Measurements from ENCODE around the gene TNNC2. TPM values are rescaled to one million over a fixed set of nuclear protein-coding genes. Genes with fewer than 3 reads are reported as not detected.

The TNNC2 gene
- polyA plus RNA-seq, 1 donor from 2014 or later: 3.8 TPM

GRCh38 chr20:45817376-45818194, 9.5 kb downstream of the TNNC2 start:
- no peaks in the 10 kb centered on the region for H4K20me1 ChIP-seq (ENCODE audit: insufficient read depth)
- no peak overlapping the region for H3K27ac ChIP-seq (ENCODE audit: low read length)
- H3K4me2 ChIP-seq (ENCODE audit: low read length): no peak overlapping the region
- no peaks in the 10 kb centered on the region for H3F3A ChIP-seq (ENCODE audit: insufficient read depth, low read length, poor library complexity, severe bottlenecking)
- H3K27me3 ChIP-seq (ENCODE audit: insufficient read depth, low read depth, low read length): no peaks in the 10 kb centered on the region
- peaks cover 7% of the 10 kb centered on the region for H3K79me2 ChIP-seq (replicated peaks; ENCODE audit: insufficient read depth, low read length)
- H3K9ac ChIP-seq (ENCODE audit: low read length): no peak overlapping the region
- no peaks in the 10 kb centered on the region for H3K36me3 ChIP-seq (ENCODE audit: insufficient read depth, low read length)
- no peaks in the 10 kb centered on the region for H3K9me2 ChIP-seq (ENCODE audit: insufficient read depth, low read length)
- no peaks in the 10 kb centered on the region for H3K9me3 ChIP-seq (ENCODE audit: low read length)
- H2AFZ ChIP-seq (ENCODE audit: low read depth, low read length): no peak overlapping the region
- TF ChIP-seq MXI1 (conservative IDR thresholded peaks at IDR 0.05; ENCODE audit: poor library complexity, severe bottlenecking) (no peak), POLR2AphosphoS5 (IDR thresholded peaks at IDR 0.05) (no peak), TAF1 (IDR thresholded peaks at IDR 0.05; ENCODE audit: low read depth) (no peak), RAD21 (conservative IDR thresholded peaks at IDR 0.05) (no peak), REST (IDR thresholded peaks at IDR 0.05; ENCODE audit: borderline replicate concordance) (no peak), SMC3 (conservative IDR thresholded peaks at IDR 0.05; ENCODE audit: poor library complexity) (no peak), CTCF (IDR thresholded peaks at IDR 0.05; ENCODE audit: poor library complexity, severe bottlenecking) (no peak), EZH2 (IDR thresholded peaks at IDR 0.05; ENCODE audit: borderline replicate concordance, insufficient read depth, low read length, poor library complexity, severe bottlenecking) (no peak), EP300 (conservative IDR thresholded peaks at IDR 0.05; ENCODE audit: poor library complexity, severe bottlenecking) (no peak)
- H3K4me3 ChIP-seq (ENCODE audit: low read length): no peak overlapping the region

- H3F3A ChIP-seq (ENCODE audit: insufficient read depth, low read length, poor library complexity, severe bottlenecking): no peaks in the 10 kb centered on the region
- H3K27ac ChIP-seq (ENCODE audit: low read length): no peak overlapping the region
- no peak overlapping the region for H3K9ac ChIP-seq (ENCODE audit: low read length)
- H3K9me2 ChIP-seq (ENCODE audit: insufficient read depth, low read length): no peaks in the 10 kb centered on the region
- no peak overlapping the region for H3K4me2 ChIP-seq (ENCODE audit: low read length)
- no peaks in the 10 kb centered on the region for H3K9me3 ChIP-seq (ENCODE audit: low read length)
- peaks cover 9% of the 10 kb centered on the region for H3K79me2 ChIP-seq (replicated peaks; ENCODE audit: insufficient read depth, low read length)
- H3K27me3 ChIP-seq (ENCODE audit: insufficient read depth, low read depth, low read length): no peaks in the 10 kb centered on the region
- TF ChIP-seq MXI1 (conservative IDR thresholded peaks at IDR 0.05; ENCODE audit: poor library complexity, severe bottlenecking) (no peak), EP300 (conservative IDR thresholded peaks at IDR 0.05; ENCODE audit: poor library complexity, severe bottlenecking) (no peak), SMC3 (conservative IDR thresholded peaks at IDR 0.05; ENCODE audit: poor library complexity) (no peak), TAF1 (IDR thresholded peaks at IDR 0.05; ENCODE audit: low read depth) (no peak), EZH2 (IDR thresholded peaks at IDR 0.05; ENCODE audit: borderline replicate concordance, insufficient read depth, low read length, poor library complexity, severe bottlenecking) (no peak), CTCF (IDR thresholded peaks at IDR 0.05; ENCODE audit: poor library complexity, severe bottlenecking) (no peak), RAD21 (conservative IDR thresholded peaks at IDR 0.05) (no peak), REST (IDR thresholded peaks at IDR 0.05; ENCODE audit: borderline replicate concordance) (no peak), POLR2AphosphoS5 (IDR thresholded peaks at IDR 0.05) (no peak)
- no peaks in the 10 kb centered on the region for H4K20me1 ChIP-seq (ENCODE audit: insufficient read depth)
- no peak overlapping the region for H2AFZ ChIP-seq (ENCODE audit: low read depth, low read length)
- no peaks in the 10 kb centered on the region for H3K36me3 ChIP-seq (ENCODE audit: insufficient read depth, low read length)
- no peak overlapping the region for H3K4me3 ChIP-seq (ENCODE audit: low read length)
Observed at GRCh38 chr20:45816951-45817350, 10.2 kb downstream of the TNNC2 start.

Data from neural cell (in vitro differentiated cells).